HepG2 (cell line): ENCODE results near the gene DSCAM.

Source experiments
- CHD2 ChIP-seq: IDR thresholded peaks from 2 replicates; pipeline ENCODE4 v1.6.1; 2011; ENCODE audit warnings: low read depth, low read length, improper control_type of control experiment
- ESRRA ChIP-seq: sonication (generic); formaldehyde crosslinking; IDR thresholded peaks from 2 replicates; pipeline ENCODE4 v1.5.1; 2020; ENCODE audit warnings: mild to moderate bottlenecking, low read depth, missing genetic modification reagents
- EZH2 ChIP-seq: conservative IDR thresholded peaks from 2 replicates; pipeline ENCODE4 v1.6.1; 2012; ENCODE audit warnings: mild to moderate bottlenecking, low read depth, low read length, moderate library complexity
- FOSL2 ChIP-seq: sonication (generic); formaldehyde crosslinking; IDR thresholded peaks from 2 replicates; pipeline ENCODE4 v1.4.0; 2020; ENCODE audit warnings: missing genetic modification reagents
- MXI1 ChIP-seq: IDR thresholded peaks from 3 replicates; pipeline ENCODE4 v1.6.1; 2012; ENCODE audit warnings: low read depth, low read length, inconsistent platforms, borderline replicate concordance
- SP1 ChIP-seq, 2 experiments: fragments of 450-650 bp in 1 of 2; sonication (generic) in 1 of 2; formaldehyde crosslinking in 1 of 2; IDR thresholded peaks; 2 replicates each; pipeline versions ENCODE4 v1.4.0 to v1.6.1; 2016 to 2020; ENCODE audit warnings: missing genetic modification reagents in 1 of 2
- ZNF33A ChIP-seq: sonication (generic); formaldehyde crosslinking; IDR thresholded peaks from 2 replicates; pipeline ENCODE4 v1.5.1; 2020; ENCODE audit warnings: missing genetic modification reagents, mild to moderate bottlenecking, moderate library complexity, borderline replicate concordance
- ZNF354B ChIP-seq: sonication (generic); formaldehyde crosslinking; IDR thresholded peaks from 2 replicates; pipeline ENCODE4 v1.8.0; 2022; ENCODE audit warnings: mild to moderate bottlenecking, missing genetic modification reagents
- TF ChIP-seq, protein P1 (sequence below): sonication (generic); formaldehyde crosslinking; IDR thresholded peaks from 2 replicates; pipeline ENCODE4 v1.5.0; 2020; ENCODE audit warnings: missing genetic modification reagents
- TF ChIP-seq, protein P2 (sequence below): sonication (generic); formaldehyde crosslinking; conservative IDR thresholded peaks from 2 replicates; pipeline ENCODE4 v1.4.0; 2020; ENCODE audit warnings: missing genetic modification reagents
- TF ChIP-seq, protein P3 (sequence below): sonication (generic); formaldehyde crosslinking; IDR thresholded peaks from 2 replicates; pipeline ENCODE4 v1.4.0; 2020; ENCODE audit warnings: missing genetic modification reagents

DNA sequence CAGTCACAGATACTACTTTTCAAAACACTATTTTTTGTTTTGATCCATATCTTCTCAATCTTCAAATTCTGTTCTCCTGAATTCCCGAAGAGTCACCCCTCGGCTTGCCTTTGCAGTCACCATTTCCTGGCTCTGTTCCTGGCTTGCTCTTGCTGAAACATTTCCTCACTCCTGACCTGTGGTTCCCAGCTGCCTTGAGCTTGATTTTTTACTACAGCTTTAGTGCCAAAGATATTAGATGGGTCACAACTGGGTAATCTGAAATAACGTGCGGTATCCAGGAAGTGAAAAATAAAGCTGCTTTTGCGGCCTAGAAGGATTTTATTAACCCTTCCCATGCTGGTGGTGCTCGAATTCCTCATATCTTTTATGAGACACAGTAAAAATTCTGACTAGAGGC, 660.9 kb downstream of the DSCAM start:
- TF ChIP-seq, protein P1, sequence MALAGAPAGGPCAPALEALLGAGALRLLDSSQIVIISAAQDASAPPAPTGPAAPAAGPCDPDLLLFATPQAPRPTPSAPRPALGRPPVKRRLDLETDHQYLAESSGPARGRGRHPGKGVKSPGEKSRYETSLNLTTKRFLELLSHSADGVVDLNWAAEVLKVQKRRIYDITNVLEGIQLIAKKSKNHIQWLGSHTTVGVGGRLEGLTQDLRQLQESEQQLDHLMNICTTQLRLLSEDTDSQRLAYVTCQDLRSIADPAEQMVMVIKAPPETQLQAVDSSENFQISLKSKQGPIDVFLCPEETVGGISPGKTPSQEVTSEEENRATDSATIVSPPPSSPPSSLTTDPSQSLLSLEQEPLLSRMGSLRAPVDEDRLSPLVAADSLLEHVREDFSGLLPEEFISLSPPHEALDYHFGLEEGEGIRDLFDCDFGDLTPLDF (CRISPR knock-in tag) = no peak
- TF ChIP-seq EZH2 (no peak), SP1 (IDR thresholded peaks at IDR 0.05) (no peak), SP1 (CRISPR knock-in tag; IDR thresholded peaks at IDR 0.05) (no peak), MXI1 (no peak), ESRRA (CRISPR knock-in tag) (no peak), ZNF354B (CRISPR knock-in tag) (no peak), FOSL2 (CRISPR knock-in tag) (no peak), CHD2 (no peak), ZNF33A (CRISPR knock-in tag) (no peak)
- TF ChIP-seq, protein P2, sequence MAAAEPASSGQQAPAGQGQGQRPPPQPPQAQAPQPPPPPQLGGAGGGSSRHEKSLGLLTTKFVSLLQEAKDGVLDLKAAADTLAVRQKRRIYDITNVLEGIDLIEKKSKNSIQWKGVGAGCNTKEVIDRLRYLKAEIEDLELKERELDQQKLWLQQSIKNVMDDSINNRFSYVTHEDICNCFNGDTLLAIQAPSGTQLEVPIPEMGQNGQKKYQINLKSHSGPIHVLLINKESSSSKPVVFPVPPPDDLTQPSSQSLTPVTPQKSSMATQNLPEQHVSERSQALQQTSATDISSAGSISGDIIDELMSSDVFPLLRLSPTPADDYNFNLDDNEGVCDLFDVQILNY (CRISPR knock-in tag) = no peak
- TF ChIP-seq, protein P3, sequence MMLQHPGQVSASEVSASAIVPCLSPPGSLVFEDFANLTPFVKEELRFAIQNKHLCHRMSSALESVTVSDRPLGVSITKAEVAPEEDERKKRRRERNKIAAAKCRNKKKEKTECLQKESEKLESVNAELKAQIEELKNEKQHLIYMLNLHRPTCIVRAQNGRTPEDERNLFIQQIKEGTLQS (CRISPR knock-in tag) = no peak
